K562 (cell line): ENCODE measurements around the gene PRICKLE3. TPM values are rescaled to one million over a fixed set of nuclear protein-coding genes. Genes with fewer than 3 reads are reported as not detected.

Source experiments
- ATAC-seq: fragments of 200-7000 bp; cut with Tn5 transposase; 3 replicates; pipeline ENCODE4 v1.9.1; 2020; ENCODE audit warnings: moderate library complexity
- BruUV-seq: library from RNA; stranded (reverse); fragments of 400-500 nt; replicated peaks from 2 replicates; lab custom pipeline; 2021; lab: Mats Ljungman, UMichigan
- CTCF ChIA-PET: fragments of 300-600 bp; formaldehyde crosslinking; extraction: SDS; loops from one replicate; lab custom pipeline; 2021; ENCODE audit warnings: low intra/inter-chr PET ratio; lab: Yijun Ruan, JAX
- POLR2A ChIA-PET: fragments of 300-600, 350-650 bp; sonication (Branson Sonifier 250); formaldehyde crosslinking; extraction: SDS; loops from one replicate; lab custom pipeline; 2021; ENCODE audit warnings: antibody characterized with exemption, inconsistent platforms; lab: Yijun Ruan, JAX
- DNase-seq, 4 experiments: peaks; one replicate each; pipeline versions ENCODE4 v3.0.0 to v3.0.0-alpha.2; 2011 to 2018; ENCODE audit warnings: low spot score in 3 of 4, mixed read lengths in 3 of 4; ENCODE audit errors: extremely low read depth in 1 of 4
- FAIRE-seq: peaks from 2 replicates; lab custom pipeline; 2011; peaks lifted over from hg19 to GRCh38; lab: Jason Lieb, UNC
- H2AFZ ChIP-seq: 2 replicates; pipeline ENCODE4 v1.6.0; 2011; ENCODE audit warnings: low read depth, low read length, control low read depth, inconsistent platforms
- H3K27ac ChIP-seq: fragments of 200-600 bp; 3 replicates; pipeline ENCODE4 v1.8.0; 2011; ENCODE audit warnings: low read depth, mild to moderate bottlenecking, control low read depth, inconsistent platforms, low read length, moderate library complexity, mixed read lengths; ENCODE audit errors: extremely low read depth
- H3K27me3 ChIP-seq, 2 experiments: fragments of 300-600 bp in 1 of 2; 2 replicates in 1 of 2; 3 replicates in 1 of 2; pipeline versions ENCODE4 v1.6.0 to v1.8.0; 2011; ENCODE audit warnings: inconsistent platforms in 2 of 2, low read length in 2 of 2, mild to moderate bottlenecking in 1 of 2, mixed read lengths in 1 of 2, moderate library complexity in 1 of 2; ENCODE audit not compliant: control insufficient read depth in 2 of 2, insufficient read depth in 2 of 2
- H3K36me3 ChIP-seq: fragments of 300-600 bp; 3 replicates; pipeline ENCODE4 v1.8.0; 2011; ENCODE audit warnings: mild to moderate bottlenecking, low read length, inconsistent platforms; ENCODE audit not compliant: control insufficient read depth, insufficient read depth
- H3K4me1 ChIP-seq, 2 experiments: fragments of 200-600 bp in 1 of 2; replicated peaks in 1 of 2; 2 replicates in 1 of 2; 3 replicates in 1 of 2; pipeline versions ENCODE4 v1.5.1 to v1.8.0; 2011; ENCODE audit warnings: inconsistent platforms in 2 of 2, low read length in 2 of 2, mild to moderate bottlenecking in 1 of 2, mixed read lengths in 1 of 2, moderate library complexity in 1 of 2; ENCODE audit not compliant: control insufficient read depth in 2 of 2, insufficient read depth in 2 of 2
- H3K4me2 ChIP-seq: 2 replicates; pipeline ENCODE4 v1.6.1; 2011; ENCODE audit warnings: low read length, control low read depth, inconsistent platforms, mixed read lengths; ENCODE audit not compliant: insufficient read depth
- H3K4me3 ChIP-seq: fragments of 200-600 bp; sonication (generic), shearing (Covaris generic); 2 replicates; pipeline ENCODE4 v1.5.1; 2016; ENCODE audit warnings: control low read depth, inconsistent platforms
- H3K79me2 ChIP-seq: fragments of 200-600 bp; 3 replicates; pipeline ENCODE4 v1.8.0; 2011; ENCODE audit warnings: low read length, inconsistent platforms; ENCODE audit not compliant: control insufficient read depth, insufficient read depth
- H3K9ac ChIP-seq, 2 experiments: 2 replicates each; pipeline versions ENCODE4 v1.6.0 to v1.6.1; 2011; ENCODE audit warnings: low read depth in 2 of 2, low read length in 2 of 2, control low read depth in 1 of 2, inconsistent platforms in 1 of 2, mild to moderate bottlenecking in 1 of 2, mixed read lengths in 1 of 2; ENCODE audit not compliant: insufficient read depth in 1 of 2
- H3K9me1 ChIP-seq: one replicate; pipeline ENCODE4 v1.6.0; 2011; ENCODE audit warnings: inconsistent platforms, mild to moderate bottlenecking, low read length, moderate library complexity; ENCODE audit not compliant: control insufficient read depth, insufficient read depth
- H3K9me3 ChIP-seq: replicated peaks from 2 replicates; pipeline ENCODE4 v1.5.1; 2011; ENCODE audit warnings: low read depth, low read length, inconsistent platforms; ENCODE audit not compliant: control insufficient read depth, insufficient read depth
- H4K20me1 ChIP-seq: replicated peaks from 2 replicates; pipeline ENCODE4 v1.6.1; 2011; ENCODE audit warnings: low read length, inconsistent platforms, mixed read lengths; ENCODE audit not compliant: control insufficient read depth, insufficient read depth
- JUN ChIP-seq, 2 experiments: sonication (generic) in 1 of 2; formaldehyde crosslinking in 1 of 2; IDR thresholded peaks; 2 replicates each; pipeline versions ENCODE4 v1.6.1 to v1.8.0; 2012 to 2022; ENCODE audit warnings: borderline replicate concordance in 2 of 2, mild to moderate bottlenecking in 2 of 2, improper control_type of control experiment in 1 of 2, low read depth in 1 of 2, low read length in 1 of 2, missing genetic modification reagents in 1 of 2
- KDM1A ChIP-seq, 2 experiments: fragments of 450-650 bp; IDR thresholded peaks; 2 replicates each; pipeline ENCODE4 v1.6.1; 2016; ENCODE audit warnings: mild to moderate bottlenecking in 2 of 2
- KLF16 ChIP-seq: IDR thresholded peaks from 2 replicates; pipeline ENCODE4 v1.6.1; 2016; ENCODE audit warnings: antibody characterized with exemption
- MCM3 ChIP-seq: fragments of 450-650 bp; IDR thresholded peaks from 2 replicates; pipeline ENCODE4 v1.6.1; 2016
- MECOM ChIP-seq: fragments of 250-450 bp; sonication (Bioruptor Pico); IDR thresholded peaks from 2 replicates; pipeline ENCODE4 v1.8.0; 2022; ENCODE audit warnings: inconsistent platforms
- MNT ChIP-seq, 2 experiments: fragments of 450-650 bp; conservative IDR thresholded peaks; 2 replicates each; pipeline ENCODE4 v1.6.1; 2017; ENCODE audit warnings: mild to moderate bottlenecking in 2 of 2, moderate library complexity in 2 of 2
- POLR2G ChIP-seq: fragments of 200-400 bp; formaldehyde crosslinking; IDR thresholded peaks from 2 replicates; pipeline ENCODE4 v1.6.1; 2017; ENCODE audit warnings: low read depth, mild to moderate bottlenecking, antibody characterized with exemption, low read length, moderate library complexity
- POLR3G ChIP-seq: IDR thresholded peaks from 2 replicates; pipeline ENCODE4 v1.6.1; 2011; ENCODE audit not compliant: insufficient read length, insufficient replicate concordance; ENCODE audit errors: extremely low read depth
- RBM17 ChIP-seq: fragments of 200-400 bp; formaldehyde crosslinking; IDR thresholded peaks from 2 replicates; pipeline ENCODE4 v1.6.1; 2017; ENCODE audit warnings: low read depth, mild to moderate bottlenecking, low read length, borderline replicate concordance
- RERE ChIP-seq: sonication (generic); formaldehyde crosslinking; IDR thresholded peaks from 2 replicates; pipeline ENCODE4 v1.8.0; 2023; ENCODE audit warnings: missing genetic modification reagents, mild to moderate bottlenecking, borderline replicate concordance
- TBP ChIP-seq: optimal IDR thresholded peaks from 2 replicates; pipeline ENCODE3; 2011; ENCODE audit warnings: low read depth, low read length, improper control_type of control experiment
- USF2 ChIP-seq: sonication (generic); formaldehyde crosslinking; IDR thresholded peaks from 2 replicates; pipeline ENCODE4 v1.5.0; 2020; ENCODE audit warnings: missing genetic modification reagents
- XRCC4 ChIP-seq: IDR thresholded peaks from one replicate; pipeline ENCODE4 v1.6.1; 2011; ENCODE audit not compliant: insufficient read depth, insufficient read length; ENCODE audit errors: extremely low read depth
- ZNF431 ChIP-seq: sonication (generic); formaldehyde crosslinking; IDR thresholded peaks from 2 replicates; pipeline ENCODE4 v1.8.0; 2022; ENCODE audit warnings: mild to moderate bottlenecking, missing genetic modification reagents
- ZNF668 ChIP-seq: fragments of 250-450 bp; sonication (Bioruptor Pico); IDR thresholded peaks from 2 replicates; pipeline ENCODE4 v1.8.0; 2022; ENCODE audit warnings: mild to moderate bottlenecking, inconsistent platforms
- WGBS: fragments of 100-300 bp; shearing (Covaris generic); methylation state at CpG from one replicate; pipeline ENCODE4 v1.1.6; 2016; ENCODE audit warnings: low coverage, mixed read lengths; ENCODE audit not compliant: insufficient coverage; ENCODE audit errors: missing lambda C conversion rate; 5-methylcytosine and 5-hydroxymethylcytosine counted together
- in situ Hi-C: fragments of 300-500 bp; cut with MboI; formaldehyde crosslinking; loops from 4 replicates; pipeline ENCODE4 v1.15.0; 2018; ENCODE audit warnings: inconsistent platforms, mixed read lengths
- intact Hi-C: fragments of 100-400 bp; cut with micrococcal nuclease; formaldehyde crosslinking; loops from 2 replicates; pipeline ENCODE4 v1.14.2; 2022
- polyA plus RNA-seq, 8 experiments: library from polyadenylated mRNA; depleted of rRNA in 4 of 8; stranded (reverse) in 5 of 8; unstranded in 3 of 8; fragments of >200 nt; fragmentation: Nextera tagmentation in 2 of 8; fragmentation: Illumina TruSeq in 1 of 8; extraction: Ambion mirVana in 2 of 8; extraction: Trizol in 1 of 8; gene quantifications; 2 replicates each; pipeline versions ENCODE4 v1.2.1 to v1.2.3, GENCODE V29; 2011 to 2014; ENCODE audit warnings: inconsistent platforms in 1 of 8, missing spikeins in 1 of 8
- total RNA-seq, 7 experiments: library from RNA; depleted of rRNA in 6 of 7; stranded (reverse); fragments of >200 nt in 6 of 7; fragmentation: Illumina TruSeq in 2 of 7; extraction: Trizol in 2 of 7; gene quantifications; 2 replicates each; pipeline versions ENCODE4 v1.2.1 to v1.2.3, GENCODE V29; 2011 to 2021; ENCODE audit warnings: low replicate concordance in 1 of 7

The PRICKLE3 gene
- total and polyA plus RNA-seq, 9 of the 15 experiments (the other 6 are each of a cell fraction or from before 2014, with no cell fraction given) = 1.1 to 44.3 (median 14.0) TPM

- ChIA-PET POLR2A (interaction anchor here (0.6 kb wide), 1 partner anchor 172 kb away, joined by 3 read pairs; no protein-coding TSS in a partner anchor), CTCF (no interaction called here)
- in situ Hi-C loops = no loop called here
- Histone ChIP-seq H3K36me3 (peaks cover 21% of the 10 kb centered on the region; the same call in 1 of the 3 replicates), H3K9me3 (no peaks in the 10 kb centered on the region), H3K9me1 (no peaks in the 10 kb centered on the region), H3K79me2 (peaks cover 50% of the 10 kb centered on the region), H3K4me3 (no peak overlapping the region), H3K4me2 (peak overlapping the region; percentile 90; the same call in 1 of the 2 replicates), H2AFZ (peak overlapping the region; percentile 78; the same call in 1 of the 2 replicates), H3K27ac (peak overlapping the region; percentile 91), H3K4me1 (peaks cover 33 to 51% of the 10 kb centered on the region in 2 experiments), H3K9ac (peak overlapping the region in 1 of 2 experiments; percentile 93; a peak in 2 of 4 replicates), H3K27me3 (no peaks in the 10 kb centered on the region), H4K20me1 (peaks cover 9% of the 10 kb centered on the region)
- no TSS peak for BruUV-seq
- 81% methylated on average over 3 of the region's 15 CpGs for WGBS
- intact Hi-C loops = no loop called here
- no peak for FAIRE-seq
- no peak for ATAC-seq
- no peak for DNase-seq
- TF ChIP-seq MECOM (CRISPR knock-in tag) (no peak), USF2 (no peak), KDM1A (IDR thresholded peaks at IDR 0.05) (no peak), RBM17 (no peak), MNT (conservative IDR thresholded peaks at IDR 0.05) (no peak), KLF16 (no peak), JUN (IDR thresholded peaks at IDR 0.05; ENCODE audit: borderline replicate concordance, low read depth, low read length) (no peak), JUN (CRISPR knock-in tag; IDR thresholded peaks at IDR 0.05; ENCODE audit: borderline replicate concordance) (no peak), TBP (no peak), ZNF668 (CRISPR knock-in tag) (no peak), POLR2G (no peak), ZNF431 (no peak), POLR3G (no peak), MCM3 (no peak), XRCC4 (no peak), RERE (CRISPR knock-in tag) (no peak)
Measured at GRCh38 chrX:49187028-49187394, 838 bp upstream of the PRICKLE3 start.
